Vagina (tissue), 2 donors: ENCODE results near the gene FOXK1. TPM values are rescaled to one million over a fixed set of nuclear protein-coding genes. Genes with fewer than 3 reads are reported as not detected.

Experiments
- DNase-seq, 2 donors: peaks; one replicate each; pipeline ENCODE4 v3.0.0-alpha.2; 2017; ENCODE audit errors: extremely low spot score in 2 of 2
- H3K27ac ChIP-seq: fragments of 200-600 bp; sonication (generic); one replicate; pipeline ENCODE4 v1.5.1; 2019
- H3K27me3 ChIP-seq: fragments of 200-600 bp; sonication (generic); one replicate; pipeline ENCODE4 v1.5.1; 2019
- H3K36me3 ChIP-seq, 2 donors: fragments of 200-600 bp; sonication (generic); one replicate each; pipeline ENCODE4 v1.5.1; 2017 to 2019
- H3K4me1 ChIP-seq: fragments of 200-600 bp; sonication (generic); one replicate; pipeline ENCODE4 v1.5.1; 2019
- H3K4me3 ChIP-seq, 2 donors: fragments of 200-600 bp; sonication (generic); 1 replicate in 1 of 2; 2 replicates in 1 of 2; pipeline ENCODE4 v1.5.1; 2016 to 2019
- H3K9me3 ChIP-seq: fragments of 200-600 bp; sonication (generic); one replicate; pipeline ENCODE4 v1.5.1; 2019
- CTCF ChIP-seq, 3 experiments: fragments of 450-650 bp in 2 of 3; fragments of 200-600 bp in 1 of 3; sonication (generic) in 1 of 3; IDR thresholded peaks; one replicate each; pipeline ENCODE4 v1.5.1; 2017 to 2019; ENCODE audit warnings: antibody characterized with exemption in 3 of 3, mild to moderate bottlenecking in 2 of 3, moderate library complexity in 2 of 3
- POLR2A ChIP-seq, 2 donors: fragments of 450-650 bp; IDR thresholded peaks; one replicate each; pipeline ENCODE4 v1.6.1; 2017; ENCODE audit warnings: antibody characterized with exemption in 2 of 2, mild to moderate bottlenecking in 2 of 2, moderate library complexity in 2 of 2
- POLR2AphosphoS5 ChIP-seq, 2 donors: sonication (generic); formaldehyde crosslinking; IDR thresholded peaks; one replicate each; pipeline ENCODE4 v1.9.0; 2017; ENCODE audit warnings: antibody characterized with exemption in 2 of 2, mild to moderate bottlenecking in 2 of 2, low read depth in 1 of 2; ENCODE audit not compliant: insufficient read depth in 1 of 2
- intact Hi-C: fragments of 100-400 bp; cut with DNase I; formaldehyde crosslinking; loops from one replicate; pipeline ENCODE4 v1.15.1; 2023
- total RNA-seq: library from RNA; depleted of rRNA; stranded (reverse); fragments of >200 nt; gene quantifications from one replicate; pipeline ENCODE4 v1.2.3, GENCODE V29; 2016

Gene FOXK1
- total RNA-seq, 1 donor from 2014 or later: 28.5 TPM

GRCh38 chr7:4787541-4787940, 105.4 kb downstream of the FOXK1 start:
- no peak overlapping the region for H3K27ac ChIP-seq
- no peak overlapping the region for H3K4me3 ChIP-seq
- TF ChIP-seq POLR2AphosphoS5 (IDR thresholded peaks at IDR 0.05; ENCODE audit: insufficient read depth in 1 of 2, low read depth in 1 of 2) (no peak), POLR2A (IDR thresholded peaks at IDR 0.05) (no peak), CTCF (IDR thresholded peaks at IDR 0.05) (no peak)
- H3K4me1 ChIP-seq: peaks cover 2% of the 10 kb centered on the region
- DNase-seq: no peak
- intact Hi-C loops: no loop called here
- H3K27me3 ChIP-seq: no peaks in the 10 kb centered on the region
- no peaks in the 10 kb centered on the region for H3K9me3 ChIP-seq
- peaks cover 0 to 84% of the 10 kb centered on the region in 2 donors for H3K36me3 ChIP-seq

GRCh38 chr7:4787947-4788626, 106.0 kb downstream of the FOXK1 start:
- intact Hi-C loops: no loop called here
- H3K4me1 ChIP-seq: peaks cover 8% of the 10 kb centered on the region
- no peaks in the 10 kb centered on the region for H3K9me3 ChIP-seq
- no peak for DNase-seq
- no peak overlapping the region for H3K4me3 ChIP-seq
- no peak for TF ChIP-seq POLR2AphosphoS5 (IDR thresholded peaks at IDR 0.05; ENCODE audit: insufficient read depth in 1 of 2, low read depth in 1 of 2)
- H3K27me3 ChIP-seq: no peaks in the 10 kb centered on the region
- no peak overlapping the region for H3K27ac ChIP-seq
- peaks cover 0 to 78% of the 10 kb centered on the region in 2 donors for H3K36me3 ChIP-seq

- DNase-seq: no peak
- intact Hi-C loops: no loop called here
Observed at GRCh38 chr7:4788627-4789189, 106.6 kb downstream of the FOXK1 start.

GRCh38 chr7:4789194-4790077, 107.3 kb downstream of the FOXK1 start:
- intact Hi-C loops: no loop called here
- Histone ChIP-seq H3K9me3 (no peaks in the 10 kb centered on the region), H3K4me1 (peaks cover 10% of the 10 kb centered on the region), H3K4me3 (no peak overlapping the region), H3K27ac (no peak overlapping the region), H3K36me3 (peaks cover 0 to 65% of the 10 kb centered on the region in 2 donors), H3K27me3 (no peaks in the 10 kb centered on the region)
- TF ChIP-seq CTCF (IDR thresholded peaks at IDR 0.05) (no peak), POLR2A (IDR thresholded peaks at IDR 0.05) (no peak), POLR2AphosphoS5 (IDR thresholded peaks at IDR 0.05; ENCODE audit: insufficient read depth in 1 of 2, low read depth in 1 of 2) (no peak)
- no peak for DNase-seq

More at GRCh38 chr7:4788627-4789189, 106.6 kb downstream of the FOXK1 start:
- no peak overlapping the region for H3K4me3 ChIP-seq
- H3K27ac ChIP-seq: no peak overlapping the region
- H3K9me3 ChIP-seq: no peaks in the 10 kb centered on the region
- TF ChIP-seq POLR2AphosphoS5 (IDR thresholded peaks at IDR 0.05; ENCODE audit: insufficient read depth in 1 of 2, low read depth in 1 of 2) (no peak), CTCF (IDR thresholded peaks at IDR 0.05) (no peak)
- peaks cover 10% of the 10 kb centered on the region for H3K4me1 ChIP-seq
- peaks cover 0 to 72% of the 10 kb centered on the region in 2 donors for H3K36me3 ChIP-seq
- H3K27me3 ChIP-seq: no peaks in the 10 kb centered on the region

- intact Hi-C loops: no loop called here
Observed at GRCh38 chr7:4790078-4790465, 108.0 kb downstream of the FOXK1 start.

More at GRCh38 chr7:4790078-4790465, 108.0 kb downstream of the FOXK1 start:
- Histone ChIP-seq H3K27me3 (no peaks in the 10 kb centered on the region), H3K4me3 (no peak overlapping the region), H3K9me3 (no peaks in the 10 kb centered on the region), H3K27ac (no peak overlapping the region), H3K36me3 (peaks cover 0 to 58% of the 10 kb centered on the region in 2 donors), H3K4me1 (peaks cover 10% of the 10 kb centered on the region)
- TF ChIP-seq CTCF (IDR thresholded peaks at IDR 0.05) (no peak), POLR2AphosphoS5 (IDR thresholded peaks at IDR 0.05; ENCODE audit: insufficient read depth in 1 of 2, low read depth in 1 of 2) (no peak), POLR2A (IDR thresholded peaks at IDR 0.05) (no peak)
- DNase-seq: no peak
